ENCODE data around the gene ZNF18.

DNA sequence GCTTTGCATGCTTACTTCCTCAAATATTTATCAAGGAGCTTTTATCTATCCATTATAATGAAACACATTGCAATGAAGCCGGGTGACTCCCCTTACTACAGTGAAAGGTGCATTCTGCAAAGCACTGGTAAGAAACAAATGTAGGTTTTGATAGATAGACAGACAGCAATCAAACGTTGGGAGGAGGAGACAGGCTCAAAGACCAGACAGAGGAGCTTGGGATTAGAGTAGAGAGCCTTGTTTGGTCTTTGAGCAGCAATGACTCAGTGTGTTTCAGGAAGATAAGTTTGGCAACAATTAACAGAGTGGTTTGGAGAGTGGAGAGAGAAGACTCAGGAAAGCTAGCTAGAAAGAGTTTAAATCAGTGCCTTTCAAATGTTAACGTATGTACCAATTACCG, 68.8 kb downstream of the ZNF18 start:
- TF ChIP-seq EZH2 (IDR thresholded peaks at IDR 0.05; ENCODE audit: insufficient read depth, poor library complexity, severe bottlenecking) (no peak), EZH2phosphoT487 (IDR thresholded peaks at IDR 0.05; ENCODE audit: insufficient read depth, low read depth) (no peak)
